Renal pelvis (tissue), 4 donors: ENCODE measurements around the gene SEC16B. TPM values are rescaled to one million over a fixed set of nuclear protein-coding genes. Genes with fewer than 3 reads are reported as not detected.

Experiments
- DNase-seq: peaks from one replicate; pipeline ENCODE4 v3.0.0-alpha.2; 2013
- polyA plus RNA-seq, 3 donors: library from polyadenylated mRNA; unstranded; fragments of 120-200 nt; gene quantifications; one replicate each; pipeline ENCODE4 v1.2.1, GENCODE V29; 2013; ENCODE audit not compliant: insufficient read length in 3 of 3

The SEC16B gene
- polyA plus RNA-seq, 3 donors: 4.0 to 6.6 (median 5.4) TPM

DNA sequence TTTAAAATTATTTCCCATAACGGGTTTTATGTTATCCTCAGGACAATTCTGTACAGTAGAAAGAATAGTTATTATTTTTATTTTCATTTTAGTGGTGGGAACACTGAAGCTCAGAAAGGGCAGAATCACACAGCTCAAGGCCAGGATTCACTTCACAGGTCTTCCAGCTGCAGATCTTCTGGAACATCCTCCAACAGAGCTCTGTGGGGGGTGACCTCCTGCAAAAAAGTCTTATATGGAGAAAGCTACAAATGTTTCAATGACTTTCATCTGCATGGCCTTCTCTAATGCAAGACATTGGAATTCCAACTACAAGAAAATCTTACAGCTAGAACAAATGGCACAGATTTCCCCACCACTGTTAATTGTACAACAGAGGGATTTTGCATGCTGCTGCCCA lies 64.2 kb downstream of the SEC16B start:
- DNase-seq: no peak

DNA sequence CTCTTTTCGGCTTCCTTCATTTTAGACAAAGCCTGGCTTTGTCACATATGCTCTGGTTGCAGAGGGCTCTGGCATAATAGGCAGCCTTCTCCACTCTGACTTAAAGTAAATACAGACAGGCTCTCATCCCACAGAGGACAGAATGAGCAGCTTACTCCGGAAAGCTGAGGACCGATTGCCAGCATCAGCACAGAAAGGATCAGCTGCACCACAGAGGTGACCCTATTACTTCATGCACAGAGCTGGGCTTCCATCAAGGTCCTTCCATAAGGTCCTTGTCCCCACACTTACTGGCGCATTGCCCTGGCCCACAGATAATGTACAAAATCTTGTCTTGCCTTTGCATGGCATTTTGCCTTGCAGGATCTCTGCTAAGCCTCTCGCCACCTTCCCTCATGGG lies 67.6 kb downstream of the SEC16B start:
- no peak for DNase-seq

DNA sequence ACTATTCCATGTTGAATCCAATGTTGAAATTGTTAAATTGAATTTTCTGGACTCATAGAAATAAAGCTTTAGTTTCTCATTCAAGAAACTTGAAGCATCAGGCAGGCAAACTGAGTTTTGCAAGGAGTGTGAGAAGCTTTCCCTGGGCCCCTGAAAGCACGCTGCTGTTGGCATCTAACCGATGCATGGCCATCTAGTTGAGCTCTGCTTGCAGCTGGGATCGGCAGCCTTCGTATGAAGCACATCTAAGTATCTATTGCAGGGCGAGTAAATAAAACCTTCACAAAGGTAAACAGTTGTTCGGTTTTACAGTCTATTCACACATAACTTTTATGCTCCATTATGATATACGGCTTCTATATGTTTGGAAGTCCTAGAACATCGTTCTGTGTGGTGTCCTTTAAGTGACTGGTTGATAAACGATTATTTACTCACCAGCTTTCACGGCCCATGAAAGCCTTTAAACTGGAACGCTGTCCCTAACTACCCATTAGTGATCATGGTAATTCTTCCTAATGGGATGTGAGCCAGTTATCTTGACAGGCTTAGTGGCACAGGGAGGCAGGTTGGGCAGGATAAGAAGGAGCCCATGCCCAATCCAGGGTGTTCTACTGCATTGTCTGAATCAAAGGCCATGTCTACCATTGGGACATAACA lies 71.7 kb downstream of the SEC16B start:
- DNase-seq: peak; percentile 30

DNA sequence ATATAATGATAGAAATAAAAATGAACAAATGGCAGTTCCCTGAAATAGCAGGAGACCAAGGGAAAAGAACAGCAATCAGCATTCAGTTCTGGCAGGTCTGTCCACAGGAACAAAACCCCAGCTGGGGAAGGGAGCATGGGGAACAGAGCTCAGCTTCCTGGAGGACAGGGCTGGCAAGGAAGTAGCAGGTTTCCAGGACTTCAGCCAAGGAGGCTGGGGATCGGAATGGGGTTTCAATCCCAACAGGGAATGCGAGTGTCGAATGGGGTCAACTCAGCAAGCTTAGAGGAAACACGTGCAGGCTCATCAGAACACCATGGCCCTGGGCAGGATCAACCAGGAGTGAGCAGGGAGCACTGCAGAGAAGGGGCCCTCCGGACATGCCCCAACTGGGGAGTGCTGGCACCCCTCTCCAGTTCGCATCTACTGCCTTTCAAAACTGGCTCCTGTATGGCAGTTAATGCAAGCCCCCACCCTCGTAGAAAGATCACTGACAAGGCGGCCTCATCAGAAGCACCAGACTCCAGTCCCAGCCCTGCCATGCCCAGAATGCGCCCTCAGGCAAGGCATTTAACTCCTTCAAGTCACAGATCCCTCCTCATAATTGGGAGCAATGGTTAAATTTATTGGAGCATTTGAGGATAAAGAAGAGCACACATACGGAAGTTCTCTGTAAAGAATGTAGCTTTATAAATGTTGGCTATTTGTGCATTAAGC lies 72.4 kb downstream of the SEC16B start:
- DNase-seq: no peak

Other genes starting within 250 kb of the SEC16B start
- 10 to 100 TPM; 18.1 to 22.6 (median 22.4) TPM for gene RASAL2, start 124.0 kb upstream of the SEC16B start, polyA plus RNA-seq